ENCODE measurements around the gene PPP1R1B. TPM values are rescaled to one million over a fixed set of nuclear protein-coding genes. Genes with fewer than 3 reads are reported as not detected.

Gene PPP1R1B
- total and polyA plus RNA-seq, 2 of the 4 experiments (the other 2 are of a cell fraction): not detected

- H2BK5ac ChIP-seq (ENCODE audit: low read depth, low read length, poor library complexity, severe bottlenecking): no peak overlapping the region
- in situ Hi-C loops (cut with MboI; ENCODE audit: low sequenced_read_pairs): no loop called here
These were observed 26.0 kb downstream of the PPP1R1B start for GRCh38 chr17:39652587-39653315.

More at GRCh38 chr17:39652587-39653315, 26.0 kb downstream of the PPP1R1B start:
- no peak overlapping the region for H4K8ac ChIP-seq (ENCODE audit: low read depth in 2 of 2, low read length in 2 of 2)
- H3K4me1 ChIP-seq (ENCODE audit: control insufficient read depth, insufficient read depth, low read length): peaks cover 3% of the 10 kb centered on the region; the same call in 1 of the 2 replicates
- H3K4ac ChIP-seq (ENCODE audit: low read depth, low read length): no peak overlapping the region
- no peak overlapping the region for H2BK20ac ChIP-seq (ENCODE audit: low read depth, low read length)
- H3K27me3 ChIP-seq (ENCODE audit: control insufficient read depth, insufficient read depth, low read length): no peaks in the 10 kb centered on the region
- H3K14ac ChIP-seq (replicated peaks; ENCODE audit: low read depth, low read length): no peak overlapping the region
- no peak overlapping the region for H3K4me3 ChIP-seq (ENCODE audit: insufficient read depth, low read depth, low read length)
- TF ChIP-seq CHD1 (IDR thresholded peaks at IDR 0.05; ENCODE audit: low read depth, low read length) (no peak), MXI1 (IDR thresholded peaks at IDR 0.05; ENCODE audit: borderline replicate concordance, low read depth, low read length) (no peak), FOS (IDR thresholded peaks at IDR 0.05; ENCODE audit: low read depth, low read length) (no peak), MAFK (IDR thresholded peaks at IDR 0.05; ENCODE audit: low read depth, low read length) (no peak), BHLHE40 (IDR thresholded peaks at IDR 0.05; ENCODE audit: low read depth, low read length) (no peak), SMC3 (IDR thresholded peaks at IDR 0.05; ENCODE audit: low read depth, low read length) (no peak), RCOR1 (IDR thresholded peaks at IDR 0.05; ENCODE audit: insufficient replicate concordance, low read length) (no peak), POLR2A (IDR thresholded peaks at IDR 0.05; ENCODE audit: low read depth, low read length) (no peak), RFX5 (IDR thresholded peaks at IDR 0.05; ENCODE audit: low read depth, low read length) (no peak), NFE2L2 (IDR thresholded peaks at IDR 0.05; ENCODE audit: low read depth, low read length) (no peak), RAD21 (IDR thresholded peaks at IDR 0.05; ENCODE audit: low read length) (no peak)
- TF ChIP-seq, protein P1, sequence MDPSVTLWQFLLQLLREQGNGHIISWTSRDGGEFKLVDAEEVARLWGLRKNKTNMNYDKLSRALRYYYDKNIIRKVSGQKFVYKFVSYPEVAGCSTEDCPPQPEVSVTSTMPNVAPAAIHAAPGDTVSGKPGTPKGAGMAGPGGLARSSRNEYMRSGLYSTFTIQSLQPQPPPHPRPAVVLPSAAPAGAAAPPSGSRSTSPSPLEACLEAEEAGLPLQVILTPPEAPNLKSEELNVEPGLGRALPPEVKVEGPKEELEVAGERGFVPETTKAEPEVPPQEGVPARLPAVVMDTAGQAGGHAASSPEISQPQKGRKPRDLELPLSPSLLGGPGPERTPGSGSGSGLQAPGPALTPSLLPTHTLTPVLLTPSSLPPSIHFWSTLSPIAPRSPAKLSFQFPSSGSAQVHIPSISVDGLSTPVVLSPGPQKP (IDR thresholded peaks at IDR 0.05; ENCODE audit: borderline replicate concordance, low read depth, low read length): no peak
- TF ChIP-seq, protein P2, sequence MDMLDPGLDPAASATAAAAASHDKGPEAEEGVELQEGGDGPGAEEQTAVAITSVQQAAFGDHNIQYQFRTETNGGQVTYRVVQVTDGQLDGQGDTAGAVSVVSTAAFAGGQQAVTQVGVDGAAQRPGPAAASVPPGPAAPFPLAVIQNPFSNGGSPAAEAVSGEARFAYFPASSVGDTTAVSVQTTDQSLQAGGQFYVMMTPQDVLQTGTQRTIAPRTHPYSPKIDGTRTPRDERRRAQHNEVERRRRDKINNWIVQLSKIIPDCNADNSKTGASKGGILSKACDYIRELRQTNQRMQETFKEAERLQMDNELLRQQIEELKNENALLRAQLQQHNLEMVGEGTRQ (IDR thresholded peaks at IDR 0.05; ENCODE audit: low read depth, low read length): no peak
- H4K5ac ChIP-seq (ENCODE audit: low read depth, low read length): no peak overlapping the region
- ATAC-seq (ENCODE audit: low read depth): peak; percentile 56
- intact Hi-C loops (cut with micrococcal nuclease): no loop called here
- H3K9ac ChIP-seq (ENCODE audit: low read depth, low read length): no peak overlapping the region
- H2BK120ac ChIP-seq (ENCODE audit: low read depth, low read length): no peak overlapping the region
- H3K27ac ChIP-seq (ENCODE audit: insufficient read depth, low read length): no peak overlapping the region
- H3K18ac ChIP-seq (ENCODE audit: low read depth, low read length): no peak overlapping the region
- no peak for DNase-seq
- CTCF ChIA-PET: interaction anchor here (1.9 kb wide), 1 partner anchor 16 kb away, joined by 10 read pairs; the partner anchor contains the start of gene PNMT
- H3K56ac ChIP-seq (ENCODE audit: extremely low read depth, insufficient read depth, low read length): no peak overlapping the region
- peaks cover 6% of the 10 kb centered on the region for H3K36me3 ChIP-seq (ENCODE audit: control insufficient read depth, insufficient read depth, low read length)
- H2AK5ac ChIP-seq (ENCODE audit: low read depth, low read length): no peak overlapping the region
- H3K79me1 ChIP-seq (ENCODE audit: low read depth in 1 of 2, low read length in 2 of 2): peaks cover 12 to 39% of the 10 kb centered on the region in 2 experiments
- POLR2A ChIA-PET (ENCODE audit: unreplicated experiment): no interaction called here
- dilution Hi-C loops (cut with HindIII; ENCODE audit: low sequenced_read_pairs, unreplicated experiment): no loop called here
- H3K23ac ChIP-seq (ENCODE audit: low read depth, low read length): no peak overlapping the region
- WGBS, 2 experiments (ENCODE audit: extremely low coverage in 2 of 2, insufficient read length in 1 of 2): 77% methylated on average over 2 of the region's 7 CpGs; no CpG with 5 or more reads in 1 of the 2 experiments
- peaks cover 4% of the 10 kb centered on the region for H3K9me1 ChIP-seq (ENCODE audit: insufficient read depth, low read length)
- no peak overlapping the region for H2AFZ ChIP-seq (replicated peaks; ENCODE audit: low read length, poor library complexity)
- peaks cover 30% of the 10 kb centered on the region for H4K20me1 ChIP-seq (ENCODE audit: insufficient read depth, low read length)
- H2AK9ac ChIP-seq (replicated peaks; ENCODE audit: low read depth, low read length, poor library complexity): no peak overlapping the region
- H3K4me2 ChIP-seq (ENCODE audit: low read depth, low read length): no peak overlapping the region
- no peaks in the 10 kb centered on the region for H3K9me3 ChIP-seq (ENCODE audit: control insufficient read depth, insufficient read depth, low read length)
- H2BK15ac ChIP-seq (ENCODE audit: low read depth, low read length): no peak overlapping the region
- no TSS peak for BruUV-seq (replicated peaks)
- H4K91ac ChIP-seq (ENCODE audit: insufficient read depth, low read depth, low read length): no peak overlapping the region
